ENCODE measurements around the gene OPA1. TPM values are rescaled to one million over a fixed set of nuclear protein-coding genes. Genes with fewer than 3 reads are reported as not detected.

Gene OPA1
- total RNA-seq, 1 donor from 2014 or later, result 54.6 TPM

DNA sequence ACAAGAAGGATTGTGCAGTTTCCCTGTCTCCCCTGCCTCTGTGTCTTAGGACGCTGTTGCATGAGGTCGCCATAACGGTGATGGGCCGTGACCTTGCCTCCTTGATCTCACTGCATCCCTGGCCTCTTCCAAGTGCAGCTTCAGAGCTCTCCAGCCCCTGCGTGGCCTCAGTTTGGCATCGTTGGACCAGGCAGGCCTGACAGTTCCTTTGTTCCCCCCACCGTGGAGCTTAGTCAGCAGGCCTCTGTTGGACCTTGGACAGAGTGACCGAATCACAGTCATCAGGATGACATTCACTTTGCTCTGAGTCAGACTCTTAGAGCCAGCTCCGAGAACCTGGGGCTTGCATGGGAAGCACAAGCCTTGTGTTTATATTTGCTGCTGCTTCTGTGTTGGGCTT is 139.4 kb downstream of the OPA1 start:
- Mint-ChIP-seq H3K27ac (ENCODE audit: unreplicated experiment) (no peak overlapping the region), H3K4me1 (ENCODE audit: low read depth) (peaks cover 5% of the 10 kb centered on the region), H3K36me3 (ENCODE audit: low read depth) (peaks cover 6% of the 10 kb centered on the region), H3K4me3 (ENCODE audit: unreplicated experiment) (no peak overlapping the region), H3K9me3 (ENCODE audit: low read depth) (no peaks in the 10 kb centered on the region), H3K27me3 (ENCODE audit: low read depth) (peaks cover 32% of the 10 kb centered on the region)
- no peak for TF ChIP-seq CTCF (IDR thresholded peaks at IDR 0.05)
- DNase-seq (ENCODE audit: low spot score), result no peak

- Mint-ChIP-seq H3K4me1 (ENCODE audit: low read depth) (peaks cover 5% of the 10 kb centered on the region), H3K27me3 (ENCODE audit: low read depth) (peaks cover 32% of the 10 kb centered on the region), H3K4me3 (ENCODE audit: unreplicated experiment) (no peak overlapping the region), H3K27ac (ENCODE audit: unreplicated experiment) (no peak overlapping the region), H3K36me3 (ENCODE audit: low read depth) (peaks cover 6% of the 10 kb centered on the region), H3K9me3 (ENCODE audit: low read depth) (no peaks in the 10 kb centered on the region)
- no peak for DNase-seq (ENCODE audit: low spot score)
- TF ChIP-seq CTCF (IDR thresholded peaks at IDR 0.05), result no peak
These were observed 139.8 kb downstream of the OPA1 start for GRCh38 chr3:193732827-193733226.

- Mint-ChIP-seq H3K4me3 (ENCODE audit: unreplicated experiment) (no peak overlapping the region), H3K4me1 (ENCODE audit: low read depth) (peaks cover 5% of the 10 kb centered on the region), H3K27ac (ENCODE audit: unreplicated experiment) (no peak overlapping the region), H3K9me3 (ENCODE audit: low read depth) (no peaks in the 10 kb centered on the region), H3K27me3 (ENCODE audit: low read depth) (peaks cover 27% of the 10 kb centered on the region), H3K36me3 (ENCODE audit: low read depth) (peaks cover 4% of the 10 kb centered on the region)
- DNase-seq (ENCODE audit: low spot score), result no peak
- no peak for TF ChIP-seq CTCF (IDR thresholded peaks at IDR 0.05)
These were observed 141.8 kb downstream of the OPA1 start for GRCh38 chr3:193734737-193735366.

DNA sequence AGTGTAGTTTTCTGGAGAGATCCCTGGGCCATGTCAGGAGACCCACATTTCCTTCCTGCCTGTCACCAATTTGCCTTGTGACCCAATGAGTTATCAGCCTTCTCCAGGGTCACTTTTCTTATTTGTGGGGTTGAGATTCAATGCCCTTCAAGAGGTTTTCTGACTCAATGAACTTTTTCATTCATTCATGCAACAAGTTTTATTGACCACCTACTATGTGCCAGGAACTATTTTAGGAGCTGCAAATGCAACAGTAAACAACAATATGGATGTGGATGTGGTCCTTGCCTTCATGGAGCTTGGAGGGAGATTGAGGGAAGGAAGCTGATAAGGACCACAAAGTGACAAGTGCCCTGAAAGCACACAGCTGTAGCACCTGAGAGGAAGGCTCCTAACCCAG is 142.8 kb downstream of the OPA1 start:
- no peak for DNase-seq (ENCODE audit: low spot score)
- TF ChIP-seq CTCF (IDR thresholded peaks at IDR 0.05), result no peak
- Mint-ChIP-seq H3K4me3 (ENCODE audit: unreplicated experiment) (no peak overlapping the region), H3K9me3 (ENCODE audit: low read depth) (no peaks in the 10 kb centered on the region), H3K4me1 (ENCODE audit: low read depth) (peaks cover 5% of the 10 kb centered on the region), H3K27me3 (ENCODE audit: low read depth) (peaks cover 27% of the 10 kb centered on the region), H3K36me3 (ENCODE audit: low read depth) (peaks cover 4% of the 10 kb centered on the region), H3K27ac (ENCODE audit: unreplicated experiment) (no peak overlapping the region)

- no peak overlapping the region for H3K4me3 Mint-ChIP-seq (ENCODE audit: unreplicated experiment)
- H3K4me1 Mint-ChIP-seq (ENCODE audit: low read depth), result peaks cover 5% of the 10 kb centered on the region
- peaks cover 23% of the 10 kb centered on the region for H3K27me3 Mint-ChIP-seq (ENCODE audit: low read depth)
- H3K9me3 Mint-ChIP-seq (ENCODE audit: low read depth), result no peaks in the 10 kb centered on the region
- H3K36me3 Mint-ChIP-seq (ENCODE audit: low read depth), result peaks cover 4% of the 10 kb centered on the region
- no peak overlapping the region for H3K27ac Mint-ChIP-seq (ENCODE audit: unreplicated experiment)
- no peak for DNase-seq (ENCODE audit: low spot score)
- TF ChIP-seq CTCF (IDR thresholded peaks at IDR 0.05), result no peak
These were observed 143.6 kb downstream of the OPA1 start for GRCh38 chr3:193736616-193737015.
